Psoas muscle (tissue), 8 donors: ENCODE results near the gene C9orf43. TPM values are rescaled to one million over a fixed set of nuclear protein-coding genes. Genes with fewer than 3 reads are reported as not detected.

Experiments used
- ATAC-seq, 4 donors: fragments of 200-7000 bp; cut with Tn5 transposase; one replicate each; pipeline ENCODE4 v1.9.1; 2020; ENCODE audit warnings: moderate library complexity in 3 of 4, mild to moderate bottlenecking in 2 of 4
- DNase-seq, 2 donors: peaks; one replicate each; pipeline ENCODE4 v3.0.0-alpha.2; 2020
- H3K27ac ChIP-seq: fragments of 200-600 bp; one replicate; pipeline ENCODE4 v1.8.0; 2022
- H3K27me3 ChIP-seq, 3 donors: fragments of 200-600 bp in 1 of 3; one replicate each; pipeline versions ENCODE4 v1.6.1 to v1.8.0; 2013 to 2022; ENCODE audit warnings: low read length in 2 of 3, mild to moderate bottlenecking in 2 of 3, moderate library complexity in 1 of 3; ENCODE audit not compliant: insufficient read depth in 3 of 3
- H3K36me3 ChIP-seq, 2 donors: fragments of 200-600 bp in 1 of 2; one replicate each; pipeline versions ENCODE4 v1.6.1 to v1.8.0; 2013 to 2022; ENCODE audit warnings: low read depth in 1 of 2, mild to moderate bottlenecking in 1 of 2, moderate library complexity in 1 of 2; ENCODE audit not compliant: insufficient read depth in 1 of 2
- H3K4me1 ChIP-seq: fragments of 200-600 bp; one replicate; pipeline ENCODE4 v1.8.0; 2022
- H3K4me3 ChIP-seq: fragments of 200-600 bp; one replicate; pipeline ENCODE4 v1.8.0; 2022; ENCODE audit warnings: mild to moderate bottlenecking
- H3K9me3 ChIP-seq: fragments of 200-600 bp; one replicate; pipeline ENCODE4 v1.8.0; 2022
- CTCF ChIP-seq: fragments of 200-600 bp; IDR thresholded peaks from one replicate; pipeline ENCODE4 v1.8.0; 2022; ENCODE audit warnings: antibody characterized with exemption
- WGBS, 3 donors: extraction: QIAGEN DNeasy Blood & Tissue Kit; methylation state at CpG; one replicate each; pipeline versions ENCODE4 v1.1.6 to v1.1.7; 2013; 5-methylcytosine and 5-hydroxymethylcytosine counted together
- intact Hi-C, 2 donors: fragments of 100-400 bp; cut with DNase I; formaldehyde crosslinking; loops; one replicate each; pipeline versions ENCODE4 v1.11.0 to v1.14.2; 2022
- polyA plus RNA-seq, 3 donors: library from polyadenylated mRNA; stranded (reverse); fragments of 200-250 nt; gene quantifications; one replicate each; pipeline ENCODE4 v1.2.3, GENCODE V29; 2013
- total RNA-seq, 4 donors: library from RNA; stranded (reverse); fragmentation: NEBNext Ultra II Directional in 2 of 4; extraction: Animal tissue kit (Norgen Biotek cat#: 25700) in 2 of 4; gene quantifications; one replicate each; pipeline versions ENCODE4 v1.2.1 to v1.2.4, GENCODE V29; 2021 to 2023
- donor health status: healthy with polysubstance abuse.
- donor health status: DM: no; HTN: no; CAD: no; lungs with moderate emphysema.
- donor health status: Bipolar disorder and iron deficiency.
- donor health status: healthy.
- donor health status: DM: yes; HTN: yes; CAD: no.
- donor health status: DM: no; HTN: no; CAD: no.
- donor health status: DM: no; HTN: no; CAD: no.
- donor health status: DM: yes; HTN: yes; CAD: no.

Gene C9orf43
- total and polyA plus RNA-seq, 7 donors: 0.07 to 0.79 (median 0.73) TPM; not detected in 4

DNA sequence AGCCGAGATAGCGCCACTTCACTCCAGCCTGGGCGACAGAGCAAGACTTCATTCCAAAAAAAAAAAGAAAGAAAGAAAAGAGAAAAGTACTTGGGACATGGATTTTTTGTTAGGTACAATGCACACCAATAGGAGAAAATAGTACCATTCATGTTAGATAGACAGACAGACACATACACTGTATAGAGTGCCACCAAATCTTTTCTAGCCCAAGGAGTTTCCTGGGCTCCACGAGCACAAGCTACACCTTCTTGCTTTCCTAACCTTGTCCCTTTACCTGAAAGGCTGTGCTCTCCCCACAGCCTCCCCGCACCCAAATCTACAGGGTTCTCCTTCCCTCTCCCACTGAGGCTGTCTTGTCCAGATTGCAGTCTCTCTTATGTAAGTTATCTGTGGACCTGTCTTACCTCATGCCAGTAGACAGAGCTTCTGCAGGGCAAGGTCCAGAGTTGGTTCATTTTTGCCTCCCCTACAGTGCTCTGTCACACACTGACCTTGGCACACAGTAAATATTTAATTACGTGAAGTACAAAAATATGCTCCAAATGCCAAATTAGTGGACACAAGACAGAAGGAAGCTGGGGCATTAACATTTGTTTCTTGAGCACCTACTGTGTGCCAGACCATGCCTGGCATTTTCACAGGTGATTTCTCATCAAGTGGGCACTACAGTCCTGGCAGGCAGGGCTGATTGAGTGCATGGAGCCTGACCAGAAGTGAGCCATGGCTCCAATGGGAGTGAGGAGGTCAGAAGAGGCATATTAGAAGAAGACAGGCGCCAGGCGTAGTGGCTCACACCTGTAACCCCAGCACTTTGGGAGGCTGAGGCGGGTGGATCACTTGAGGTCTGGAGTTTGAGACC lies 15.3 kb upstream of the C9orf43 start:
- Histone ChIP-seq H3K4me1 (peaks cover 10% of the 10 kb centered on the region), H3K36me3 (peaks cover 4 to 38% of the 10 kb centered on the region in 2 donors), H3K4me3 (no peak overlapping the region), H3K27ac (no peak overlapping the region), H3K9me3 (no peaks in the 10 kb centered on the region), H3K27me3 (no peaks in the 10 kb centered on the region)
- DNase-seq: no peak
- ATAC-seq: no peak
- 95 to 98% (median 96%) methylated on average over 9 of the region's 9 CpGs for WGBS, 3 donors
- no peak for TF ChIP-seq CTCF
- intact Hi-C loops: no loop called here

DNA sequence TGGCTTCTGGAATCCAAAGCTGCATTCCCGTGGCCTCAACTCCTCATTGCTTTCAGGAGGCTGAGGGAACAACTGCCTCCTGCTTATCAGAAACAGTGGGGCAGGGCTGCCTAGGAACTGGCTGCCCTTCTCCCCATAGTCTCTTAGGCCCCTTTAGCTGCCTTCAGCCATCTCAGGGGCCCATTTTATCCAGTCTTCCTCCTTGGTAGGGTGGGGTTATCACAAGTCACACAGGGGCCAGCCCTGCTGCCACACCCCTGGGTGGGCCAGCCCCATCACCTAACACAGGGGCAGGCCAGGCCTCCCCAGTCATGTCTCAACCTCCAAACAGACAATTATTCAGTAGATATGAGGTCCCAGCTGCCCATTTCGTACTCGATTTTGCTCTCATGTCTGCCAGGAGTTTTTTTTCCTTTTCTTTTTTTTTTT lies 13.3 kb upstream of the C9orf43 start:
- WGBS, 3 donors: 59 to 73% (median 59%) methylated on average over 3 of the region's 3 CpGs
- Histone ChIP-seq H3K4me1 (peaks cover 14% of the 10 kb centered on the region), H3K4me3 (no peak overlapping the region), H3K27ac (no peak overlapping the region), H3K27me3 (no peaks in the 10 kb centered on the region), H3K9me3 (no peaks in the 10 kb centered on the region), H3K36me3 (peaks cover 0 to 19% of the 10 kb centered on the region in 2 donors)
- TF ChIP-seq CTCF: no peak
- DNase-seq (no peak), ATAC-seq (no peak)
- intact Hi-C loops: no loop called here

GRCh38 chr9:113398796-113399195 lies 11.8 kb upstream of the C9orf43 start:
- Histone ChIP-seq H3K9me3 (no peaks in the 10 kb centered on the region), H3K4me1 (peaks cover 14% of the 10 kb centered on the region), H3K4me3 (no peak overlapping the region), H3K27ac (no peak overlapping the region), H3K27me3 (no peaks in the 10 kb centered on the region), H3K36me3 (peaks cover 0 to 3% of the 10 kb centered on the region in 2 donors)
- intact Hi-C loops: no loop called here
- WGBS, 3 donors: 86 to 93% (median 89%) methylated on average over 5 of the region's 5 CpGs
- no peak for TF ChIP-seq CTCF
- no peak for ATAC-seq
- no peak for DNase-seq

- Histone ChIP-seq H3K27me3 (no peaks in the 10 kb centered on the region), H3K4me1 (peaks cover 14% of the 10 kb centered on the region), H3K27ac (no peak overlapping the region), H3K9me3 (no peaks in the 10 kb centered on the region), H3K4me3 (peak overlapping the region; percentile 77), H3K36me3 (peaks cover 0 to 3% of the 10 kb centered on the region in 2 donors)
- no peak for TF ChIP-seq CTCF
- intact Hi-C loops: loop anchor here (5.0 to 10.0 kb wide), 6 partner anchors 57 to 258 kb away; partner anchors contain the start of genes CDC26 (in 1 of the 2), PRPF4 (in 1 of the 2), SLC31A2 (in 1 of the 2) and WDR31 (in 1 of the 2)
- ATAC-seq (no peak), DNase-seq (no peak)
- WGBS, 3 donors: 32 to 55% (median 55%) methylated on average over 3 of the region's 3 CpGs
Measured at GRCh38 chr9:113399646-113400200, 10.8 kb upstream of the C9orf43 start.
